SK-N-SH (cell line): ENCODE data around the gene CALM1.

Experiments used
- FOXJ3 ChIP-seq: sonication (generic); formaldehyde crosslinking; IDR thresholded peaks from 2 replicates; pipeline ENCODE4 v1.5.1; 2020; ENCODE audit warnings: mild to moderate bottlenecking, missing genetic modification reagents
- FOXM1 ChIP-seq: IDR thresholded peaks from 2 replicates; pipeline ENCODE4 v1.4.0; 2012; ENCODE audit warnings: low read depth, mild to moderate bottlenecking
- NRF1 ChIP-seq: IDR thresholded peaks from 2 replicates; pipeline ENCODE4 v1.6.1; 2012; ENCODE audit warnings: low read depth, mild to moderate bottlenecking, low read length
- RAD21 ChIP-seq: IDR thresholded peaks from 2 replicates; pipeline ENCODE4 v1.6.1; 2012; ENCODE audit warnings: mild to moderate bottlenecking, low read length
- SMC3 ChIP-seq: IDR thresholded peaks from 2 replicates; pipeline ENCODE4 v1.6.1; 2012; ENCODE audit warnings: low read depth, low read length, improper control_type of control experiment
- TAF1 ChIP-seq: IDR thresholded peaks from 2 replicates; pipeline ENCODE4 v1.6.1; 2012; ENCODE audit warnings: low read depth, mild to moderate bottlenecking, low read length, moderate library complexity, borderline replicate concordance
- TCF12 ChIP-seq: IDR thresholded peaks from 2 replicates; pipeline ENCODE4 v1.4.0; 2012
- YY1 ChIP-seq: IDR thresholded peaks from 2 replicates; pipeline ENCODE4 v1.4.0; 2012; ENCODE audit warnings: low read depth, mild to moderate bottlenecking
- TF ChIP-seq, protein P1 (sequence below): fragments of 200-600 bp; sonication (generic); IDR thresholded peaks from 2 replicates; pipeline ENCODE4 v1.6.1; 2017; ENCODE audit warnings: antibody characterized with exemption, mild to moderate bottlenecking, moderate library complexity
- TF ChIP-seq, protein P2 (sequence below): IDR thresholded peaks from 2 replicates; pipeline ENCODE4 v1.6.1; 2012; ENCODE audit warnings: mild to moderate bottlenecking, low read depth, low read length, moderate library complexity

DNA sequence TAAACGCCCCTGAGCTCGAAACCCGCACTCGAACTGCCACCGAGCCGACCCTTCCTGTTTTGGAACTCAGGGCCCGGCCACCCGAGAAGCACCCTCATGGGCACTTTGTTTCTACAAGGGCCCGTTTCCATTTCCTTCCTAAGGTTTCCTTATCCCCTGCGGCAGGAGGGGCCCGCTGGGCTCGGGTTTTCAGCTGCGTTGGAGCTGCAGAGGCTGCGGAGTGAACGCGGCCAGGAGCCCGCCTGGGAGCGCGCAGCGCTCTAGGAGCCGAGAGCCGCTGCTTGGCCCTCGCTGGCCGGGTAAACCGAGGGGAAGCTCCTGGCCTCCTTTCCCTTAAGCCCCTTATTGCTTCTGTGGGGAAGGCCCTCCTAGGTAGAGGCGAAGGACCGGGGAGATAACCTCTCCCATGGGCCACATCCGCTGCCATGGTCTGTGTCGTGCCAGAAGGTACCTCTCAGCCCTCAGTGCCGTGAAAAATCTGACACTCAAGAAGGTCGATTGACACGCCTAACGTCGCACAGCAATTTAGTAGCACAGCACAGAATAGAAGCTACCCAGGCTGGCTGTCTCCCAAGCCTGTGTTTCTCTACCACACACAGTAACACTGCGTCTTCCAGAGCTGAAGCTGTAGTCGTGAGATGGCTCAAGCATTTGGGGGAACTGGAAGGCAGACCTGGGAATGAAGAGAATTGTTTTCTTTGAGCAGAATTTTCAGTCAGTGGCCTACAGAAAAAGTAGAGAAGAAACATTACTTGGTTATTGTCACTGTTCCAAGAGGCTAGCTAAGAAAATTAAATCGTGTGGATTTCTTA, 12.9 kb upstream of the CALM1 start:
- TF ChIP-seq NRF1 (no peak), FOXM1 (no peak), YY1 (no peak), RAD21 (no peak), TAF1 (no peak), TCF12 (no peak), FOXJ3 (CRISPR knock-in tag) (no peak), SMC3 (no peak)
- TF ChIP-seq, protein P1, sequence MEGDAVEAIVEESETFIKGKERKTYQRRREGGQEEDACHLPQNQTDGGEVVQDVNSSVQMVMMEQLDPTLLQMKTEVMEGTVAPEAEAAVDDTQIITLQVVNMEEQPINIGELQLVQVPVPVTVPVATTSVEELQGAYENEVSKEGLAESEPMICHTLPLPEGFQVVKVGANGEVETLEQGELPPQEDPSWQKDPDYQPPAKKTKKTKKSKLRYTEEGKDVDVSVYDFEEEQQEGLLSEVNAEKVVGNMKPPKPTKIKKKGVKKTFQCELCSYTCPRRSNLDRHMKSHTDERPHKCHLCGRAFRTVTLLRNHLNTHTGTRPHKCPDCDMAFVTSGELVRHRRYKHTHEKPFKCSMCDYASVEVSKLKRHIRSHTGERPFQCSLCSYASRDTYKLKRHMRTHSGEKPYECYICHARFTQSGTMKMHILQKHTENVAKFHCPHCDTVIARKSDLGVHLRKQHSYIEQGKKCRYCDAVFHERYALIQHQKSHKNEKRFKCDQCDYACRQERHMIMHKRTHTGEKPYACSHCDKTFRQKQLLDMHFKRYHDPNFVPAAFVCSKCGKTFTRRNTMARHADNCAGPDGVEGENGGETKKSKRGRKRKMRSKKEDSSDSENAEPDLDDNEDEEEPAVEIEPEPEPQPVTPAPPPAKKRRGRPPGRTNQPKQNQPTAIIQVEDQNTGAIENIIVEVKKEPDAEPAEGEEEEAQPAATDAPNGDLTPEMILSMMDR: no peak
- TF ChIP-seq, protein P2, sequence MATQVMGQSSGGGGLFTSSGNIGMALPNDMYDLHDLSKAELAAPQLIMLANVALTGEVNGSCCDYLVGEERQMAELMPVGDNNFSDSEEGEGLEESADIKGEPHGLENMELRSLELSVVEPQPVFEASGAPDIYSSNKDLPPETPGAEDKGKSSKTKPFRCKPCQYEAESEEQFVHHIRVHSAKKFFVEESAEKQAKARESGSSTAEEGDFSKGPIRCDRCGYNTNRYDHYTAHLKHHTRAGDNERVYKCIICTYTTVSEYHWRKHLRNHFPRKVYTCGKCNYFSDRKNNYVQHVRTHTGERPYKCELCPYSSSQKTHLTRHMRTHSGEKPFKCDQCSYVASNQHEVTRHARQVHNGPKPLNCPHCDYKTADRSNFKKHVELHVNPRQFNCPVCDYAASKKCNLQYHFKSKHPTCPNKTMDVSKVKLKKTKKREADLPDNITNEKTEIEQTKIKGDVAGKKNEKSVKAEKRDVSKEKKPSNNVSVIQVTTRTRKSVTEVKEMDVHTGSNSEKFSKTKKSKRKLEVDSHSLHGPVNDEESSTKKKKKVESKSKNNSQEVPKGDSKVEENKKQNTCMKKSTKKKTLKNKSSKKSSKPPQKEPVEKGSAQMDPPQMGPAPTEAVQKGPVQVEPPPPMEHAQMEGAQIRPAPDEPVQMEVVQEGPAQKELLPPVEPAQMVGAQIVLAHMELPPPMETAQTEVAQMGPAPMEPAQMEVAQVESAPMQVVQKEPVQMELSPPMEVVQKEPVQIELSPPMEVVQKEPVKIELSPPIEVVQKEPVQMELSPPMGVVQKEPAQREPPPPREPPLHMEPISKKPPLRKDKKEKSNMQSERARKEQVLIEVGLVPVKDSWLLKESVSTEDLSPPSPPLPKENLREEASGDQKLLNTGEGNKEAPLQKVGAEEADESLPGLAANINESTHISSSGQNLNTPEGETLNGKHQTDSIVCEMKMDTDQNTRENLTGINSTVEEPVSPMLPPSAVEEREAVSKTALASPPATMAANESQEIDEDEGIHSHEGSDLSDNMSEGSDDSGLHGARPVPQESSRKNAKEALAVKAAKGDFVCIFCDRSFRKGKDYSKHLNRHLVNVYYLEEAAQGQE: no peak
